ENCODE data around the gene RALGAPA2. TPM values are rescaled to one million over a fixed set of nuclear protein-coding genes. Genes with fewer than 3 reads are reported as not detected.

The RALGAPA2 gene
- total RNA-seq, 1 donor from 2014 or later, result 30.3 TPM

- no peaks in the 10 kb centered on the region for H3K9me3 Mint-ChIP-seq (ENCODE audit: unreplicated experiment)
- peaks cover 12% of the 10 kb centered on the region for H3K4me1 Mint-ChIP-seq (ENCODE audit: unreplicated experiment)
- H3K4me3 Mint-ChIP-seq (ENCODE audit: unreplicated experiment), result no peak overlapping the region
- H3K27ac Mint-ChIP-seq (ENCODE audit: unreplicated experiment), result no peak overlapping the region
- DNase-seq (ENCODE audit: low spot score), result no peak
- TF ChIP-seq CTCF (IDR thresholded peaks at IDR 0.05; ENCODE audit: unreplicated experiment), result no peak
- H3K27me3 Mint-ChIP-seq (ENCODE audit: unreplicated experiment), result no peaks in the 10 kb centered on the region
- H3K36me3 Mint-ChIP-seq (ENCODE audit: low read depth, unreplicated experiment), result no peaks in the 10 kb centered on the region
Observed at GRCh38 chr20:20459726-20460125, 252.7 kb downstream of the RALGAPA2 start.

DNA sequence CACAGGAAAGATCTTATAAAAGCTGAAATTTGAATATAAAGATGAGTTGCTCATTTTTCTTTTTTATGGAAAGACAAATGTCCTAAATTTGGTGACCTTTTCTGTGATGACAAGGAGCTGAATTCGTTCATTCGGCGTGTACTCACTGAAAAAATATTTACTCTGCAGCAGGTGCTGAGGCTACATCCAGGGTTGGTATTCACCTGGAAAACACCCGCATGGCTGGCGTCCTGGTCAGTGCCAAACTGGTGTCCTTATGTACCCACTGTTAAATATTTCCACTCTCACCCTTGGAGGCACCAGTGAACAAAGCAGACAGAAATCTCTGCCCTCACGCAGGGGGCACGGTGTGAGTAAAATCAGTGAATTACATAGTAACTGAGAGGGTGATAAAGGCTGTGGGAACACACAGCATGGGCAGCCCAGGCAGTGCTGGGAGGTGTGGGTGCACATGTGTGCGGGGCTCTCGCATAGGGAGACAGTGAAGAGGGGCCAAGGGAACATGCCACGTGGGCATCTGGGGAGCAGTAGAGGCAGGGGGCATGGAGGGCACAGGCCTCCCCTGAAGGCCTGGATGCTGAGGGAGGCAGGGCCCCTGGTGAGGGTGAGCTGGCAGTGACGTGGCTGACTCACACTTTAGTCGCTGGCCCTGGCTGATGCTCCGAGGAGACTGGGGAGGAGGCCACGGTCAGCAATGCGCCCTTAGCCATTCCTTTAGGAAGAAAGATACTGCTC lies 254.9 kb downstream of the RALGAPA2 start:
- H3K4me1 Mint-ChIP-seq (ENCODE audit: unreplicated experiment), result peaks cover 2% of the 10 kb centered on the region
- no peak for TF ChIP-seq CTCF (IDR thresholded peaks at IDR 0.05; ENCODE audit: unreplicated experiment)
- H3K27me3 Mint-ChIP-seq (ENCODE audit: unreplicated experiment), result no peaks in the 10 kb centered on the region
- no peaks in the 10 kb centered on the region for H3K36me3 Mint-ChIP-seq (ENCODE audit: low read depth, unreplicated experiment)
- no peak overlapping the region for H3K4me3 Mint-ChIP-seq (ENCODE audit: unreplicated experiment)
- no peak for DNase-seq (ENCODE audit: low spot score)
- H3K9me3 Mint-ChIP-seq (ENCODE audit: unreplicated experiment), result no peaks in the 10 kb centered on the region
- no peak overlapping the region for H3K27ac Mint-ChIP-seq (ENCODE audit: unreplicated experiment)

- Mint-ChIP-seq H3K27me3 (ENCODE audit: unreplicated experiment) (no peaks in the 10 kb centered on the region), H3K4me3 (ENCODE audit: unreplicated experiment) (no peak overlapping the region), H3K4me1 (ENCODE audit: unreplicated experiment) (peaks cover 7% of the 10 kb centered on the region), H3K36me3 (ENCODE audit: low read depth, unreplicated experiment) (no peaks in the 10 kb centered on the region), H3K27ac (ENCODE audit: unreplicated experiment) (no peak overlapping the region), H3K9me3 (ENCODE audit: unreplicated experiment) (no peaks in the 10 kb centered on the region)
- TF ChIP-seq CTCF (IDR thresholded peaks at IDR 0.05; ENCODE audit: unreplicated experiment), result no peak
- DNase-seq (ENCODE audit: low spot score), result no peak
Observed at GRCh38 chr20:20456741-20457140, 255.7 kb downstream of the RALGAPA2 start.

- TF ChIP-seq CTCF (IDR thresholded peaks at IDR 0.05; ENCODE audit: unreplicated experiment), result no peak
- H3K9me3 Mint-ChIP-seq (ENCODE audit: unreplicated experiment), result no peaks in the 10 kb centered on the region
- H3K36me3 Mint-ChIP-seq (ENCODE audit: low read depth, unreplicated experiment), result no peaks in the 10 kb centered on the region
- no peak for DNase-seq (ENCODE audit: low spot score)
- H3K27me3 Mint-ChIP-seq (ENCODE audit: unreplicated experiment), result no peaks in the 10 kb centered on the region
- no peak overlapping the region for H3K27ac Mint-ChIP-seq (ENCODE audit: unreplicated experiment)
- H3K4me3 Mint-ChIP-seq (ENCODE audit: unreplicated experiment), result no peak overlapping the region
- peaks cover 7% of the 10 kb centered on the region for H3K4me1 Mint-ChIP-seq (ENCODE audit: unreplicated experiment)
Observed at GRCh38 chr20:20455926-20456325, 256.5 kb downstream of the RALGAPA2 start.

DNA sequence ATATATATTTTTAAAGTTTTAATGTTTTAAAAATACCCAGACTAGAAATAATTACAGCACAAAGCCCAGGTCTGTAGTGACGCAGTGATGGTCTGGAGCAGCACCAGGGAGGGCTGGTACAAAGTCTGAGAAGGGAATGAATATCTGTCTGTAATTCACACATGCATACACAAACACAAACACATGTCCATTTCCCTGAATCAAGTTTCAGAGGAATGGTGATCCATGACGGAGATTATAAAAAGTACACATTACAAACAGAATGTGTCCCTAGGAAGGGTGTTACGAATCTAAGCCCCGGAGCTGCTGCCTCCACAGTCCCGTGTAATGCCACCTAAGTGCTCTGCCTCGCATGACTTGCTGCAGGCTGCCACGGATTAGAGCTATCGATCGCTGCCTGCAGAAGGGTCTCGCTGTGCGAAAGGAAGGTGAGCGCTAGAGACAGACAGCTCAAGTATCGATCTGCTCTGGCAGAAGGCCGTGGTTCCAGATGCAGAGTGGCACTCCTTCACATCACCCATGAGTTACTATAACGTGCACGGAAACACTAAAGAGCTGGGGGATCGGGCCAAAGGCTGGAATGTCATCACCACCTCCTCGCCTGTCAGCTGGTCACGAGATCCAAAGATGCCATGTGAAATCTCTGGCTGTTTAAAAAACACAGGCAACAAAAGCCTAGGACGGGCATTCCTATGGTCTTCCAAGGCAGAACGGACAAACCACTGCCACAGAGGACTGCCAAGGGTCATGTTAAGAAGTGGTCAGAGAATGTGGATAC lies 257.4 kb downstream of the RALGAPA2 start:
- no peaks in the 10 kb centered on the region for H3K9me3 Mint-ChIP-seq (ENCODE audit: unreplicated experiment)

More for the DNA sequence above, 257.4 kb downstream of the RALGAPA2 start:
- H3K27me3 Mint-ChIP-seq (ENCODE audit: unreplicated experiment), result no peaks in the 10 kb centered on the region
- H3K27ac Mint-ChIP-seq (ENCODE audit: unreplicated experiment), result no peak overlapping the region
- no peaks in the 10 kb centered on the region for H3K36me3 Mint-ChIP-seq (ENCODE audit: low read depth, unreplicated experiment)
- TF ChIP-seq CTCF (IDR thresholded peaks at IDR 0.05; ENCODE audit: unreplicated experiment), result no peak
- peaks cover 7% of the 10 kb centered on the region for H3K4me1 Mint-ChIP-seq (ENCODE audit: unreplicated experiment)
- H3K4me3 Mint-ChIP-seq (ENCODE audit: unreplicated experiment), result no peak overlapping the region
- no peak for DNase-seq (ENCODE audit: low spot score)
